ENCODE measurements around the gene DUOX2.

The DUOX2 gene

GRCh38 chr15:45114076-45114750 is at the start of gene DUOX2, which contains the start of gene DUOXA2:
DUOX2 (minus strand) TSS chr15:45114172; CDS start chr15:45113411, 761 bp downstream.
DUOXA2 (plus strand) TSS chr15:45114326; CDS start chr15:45114606, 280 bp downstream.
- no peak for DNase-seq (ENCODE audit: low read depth, low spot score)

- DNase-seq (ENCODE audit: low read depth, low spot score) = no peak
Measured at GRCh38 chr15:45163508-45163856, 49.5 kb upstream of the DUOX2 start.

GRCh38 chr15:45162771-45163507 is 49.0 kb upstream of the DUOX2 start:
- no peak for DNase-seq (ENCODE audit: low read depth, low spot score)

GRCh38 chr15:45161666-45162065 is 47.7 kb upstream of the DUOX2 start:
- DNase-seq (ENCODE audit: low read depth, low spot score) = no peak

- DNase-seq (ENCODE audit: low read depth, low spot score) = no peak
Measured at GRCh38 chr15:45157974-45158373, 44.0 kb upstream of the DUOX2 start.

- DNase-seq (ENCODE audit: low read depth, low spot score) = no peak
Measured at GRCh38 chr15:45156744-45157455, 42.9 kb upstream of the DUOX2 start.

GRCh38 chr15:45155739-45156138 is 41.8 kb upstream of the DUOX2 start:
- DNase-seq (ENCODE audit: low read depth, low spot score) = no peak

GRCh38 chr15:45151998-45152828 is 38.2 kb upstream of the DUOX2 start:
- no peak for DNase-seq (ENCODE audit: low read depth, low spot score)

- no peak for DNase-seq (ENCODE audit: low read depth, low spot score)
Measured at GRCh38 chr15:45150997-45151396, 37.0 kb upstream of the DUOX2 start.

GRCh38 chr15:45150481-45150880 is 36.5 kb upstream of the DUOX2 start:
- no peak for DNase-seq (ENCODE audit: low read depth, low spot score)

GRCh38 chr15:45149060-45149459 is 35.1 kb upstream of the DUOX2 start:
- DNase-seq (ENCODE audit: low read depth, low spot score) = no peak

- no peak for DNase-seq (ENCODE audit: low read depth, low spot score)
Measured at GRCh38 chr15:45148076-45149059, 34.4 kb upstream of the DUOX2 start.

- no peak for DNase-seq (ENCODE audit: low read depth, low spot score)
Measured at GRCh38 chr15:45147606-45148005, 33.6 kb upstream of the DUOX2 start.

- DNase-seq (ENCODE audit: low read depth, low spot score) = no peak
Measured at GRCh38 chr15:45146405-45146804, 32.4 kb upstream of the DUOX2 start.

- DNase-seq (ENCODE audit: low read depth, low spot score) = no peak
Measured at GRCh38 chr15:45144775-45145174, 30.8 kb upstream of the DUOX2 start.

- DNase-seq (ENCODE audit: low read depth, low spot score) = no peak
Measured at GRCh38 chr15:45143946-45144345, 30.0 kb upstream of the DUOX2 start.

GRCh38 chr15:45143056-45143455 is 29.1 kb upstream of the DUOX2 start:
- no peak for DNase-seq (ENCODE audit: low read depth, low spot score)

GRCh38 chr15:45141386-45141785 is 27.4 kb upstream of the DUOX2 start:
- DNase-seq (ENCODE audit: low read depth, low spot score) = no peak

- DNase-seq (ENCODE audit: low read depth, low spot score) = no peak
Measured at GRCh38 chr15:45140557-45141250, 26.7 kb upstream of the DUOX2 start.

- DNase-seq (ENCODE audit: low read depth, low spot score) = no peak
Measured at GRCh38 chr15:45139770-45140169, 25.8 kb upstream of the DUOX2 start.

All from activated CD4-positive, CD25-positive, alpha-beta regulatory T cell treated with anti-CD3 and anti-CD28 coated beads, Interleukin-2, amount 50 U/mL, for 16 hours (primary cell).